OCI-LY1 (cell line): ENCODE measurements around the gene PCDHB3.

Experiments used
- H2AFZ ChIP-seq: fragments of 200-600 bp; sonication (generic), shearing (Covaris generic); 2 replicates; pipeline ENCODE4 v1.6.0; 2014; ENCODE audit warnings: antibody characterized with exemption, mild to moderate bottlenecking, low read length
- H3F3A ChIP-seq: fragments of 200-600 bp; sonication (generic), shearing (Covaris generic); 2 replicates; pipeline ENCODE4 v1.6.0; 2014; ENCODE audit warnings: mild to moderate bottlenecking, antibody characterized with exemption, low read length, moderate library complexity; ENCODE audit not compliant: insufficient read depth
- H3K27ac ChIP-seq: fragments of 200-600 bp; sonication (generic); 2 replicates; pipeline ENCODE4 v1.5.1; 2014; ENCODE audit warnings: low read length, mixed run types, mild to moderate bottlenecking, low read depth; ENCODE audit not compliant: poor library complexity, severe bottlenecking
- H3K27me3 ChIP-seq: fragments of 200-600 bp; sonication (generic); 2 replicates; pipeline ENCODE4 v1.6.0; 2014; ENCODE audit warnings: antibody characterized with exemption, mild to moderate bottlenecking, low read length, moderate library complexity; ENCODE audit not compliant: insufficient read depth
- H3K36me3 ChIP-seq: fragments of 200-600 bp; sonication (generic); 2 replicates; pipeline ENCODE4 v1.6.1; 2014; ENCODE audit warnings: mild to moderate bottlenecking, antibody characterized with exemption, low read length, moderate library complexity, mixed read lengths; ENCODE audit not compliant: insufficient read depth
- H3K4me1 ChIP-seq: fragments of 200-600 bp; sonication (generic); 2 replicates; pipeline ENCODE4 v1.5.1; 2014; ENCODE audit warnings: mild to moderate bottlenecking, low read length, moderate library complexity; ENCODE audit not compliant: insufficient read depth, severe bottlenecking
- H3K4me2 ChIP-seq: fragments of 200-600 bp; sonication (generic), shearing (Covaris generic); 2 replicates; pipeline ENCODE4 v1.6.1; 2014; ENCODE audit warnings: low read length
- H3K4me3 ChIP-seq: fragments of 200-600 bp; sonication (generic); 2 replicates; pipeline ENCODE4 v1.5.1; 2014; ENCODE audit warnings: low read length, low read depth, mild to moderate bottlenecking, mixed read lengths; ENCODE audit not compliant: poor library complexity, severe bottlenecking
- H3K79me2 ChIP-seq: fragments of 200-600 bp; shearing (Covaris generic); 2 replicates; pipeline ENCODE4 v1.6.1; 2016; ENCODE audit warnings: mixed run types, low read length, mixed read lengths; ENCODE audit not compliant: insufficient read depth
- H3K9ac ChIP-seq: fragments of 200-600 bp; sonication (generic), shearing (Covaris generic); 2 replicates; pipeline ENCODE4 v1.6.1; 2014; ENCODE audit warnings: mild to moderate bottlenecking, low read length, mixed read lengths
- H3K9me2 ChIP-seq: fragments of 200-600 bp; sonication (generic), shearing (Covaris generic); 2 replicates; pipeline ENCODE4 v1.6.1; 2014; ENCODE audit warnings: low read depth, mild to moderate bottlenecking, low read length, mixed read lengths
- H3K9me3 ChIP-seq: fragments of 200-600 bp; shearing (Covaris generic); 2 replicates; pipeline ENCODE4 v1.6.1; 2014; ENCODE audit warnings: low read length, mixed read lengths
- H4K20me1 ChIP-seq: fragments of 200-600 bp; sonication (generic), shearing (Covaris generic); 2 replicates; pipeline ENCODE4 v1.6.0; 2016; ENCODE audit warnings: mild to moderate bottlenecking, low read length; ENCODE audit not compliant: insufficient read depth
- EZH2 ChIP-seq: fragments of 200-600 bp; sonication (generic), shearing (Covaris generic); IDR thresholded peaks from 2 replicates; pipeline ENCODE4 v1.8.0; 2017; ENCODE audit warnings: borderline replicate concordance, mixed run types, mild to moderate bottlenecking, antibody characterized with exemption, low read length, moderate library complexity, mixed read lengths
- TF ChIP-seq, protein P1 (sequence below): fragments of 200-600 bp; sonication (generic), shearing (Covaris generic); IDR thresholded peaks from 2 replicates; pipeline ENCODE4 v1.5.1; 2017; ENCODE audit warnings: mild to moderate bottlenecking, antibody characterized with exemption, low read length, moderate library complexity, mixed read lengths

The PCDHB3 gene

DNA sequence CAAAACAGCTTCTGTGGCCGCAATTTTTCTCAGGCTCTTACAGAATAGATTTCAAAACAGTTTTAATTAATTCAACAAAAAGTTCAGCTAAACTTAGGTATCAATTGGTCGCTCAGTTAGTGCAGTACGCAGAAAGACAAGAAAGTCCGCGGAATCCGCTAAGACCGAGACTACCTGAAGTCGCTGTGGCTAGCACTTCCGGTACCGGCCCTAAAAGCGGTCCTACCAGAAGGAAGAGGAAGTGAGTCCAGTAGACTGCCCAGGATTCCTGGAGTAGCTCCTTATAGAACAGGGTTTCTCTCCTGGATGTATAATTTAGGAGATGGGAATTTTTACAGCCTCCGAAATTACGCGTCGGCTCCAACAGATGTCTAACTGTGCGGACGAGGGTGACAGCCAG, 22.4 kb upstream of the PCDHB3 start:
- Histone ChIP-seq H3F3A (no peaks in the 10 kb centered on the region), H3K4me3 (no peak overlapping the region), H3K79me2 (no peaks in the 10 kb centered on the region), H3K27ac (no peak overlapping the region), H2AFZ (no peak overlapping the region), H3K27me3 (no peaks in the 10 kb centered on the region), H3K4me1 (no peaks in the 10 kb centered on the region), H4K20me1 (no peaks in the 10 kb centered on the region), H3K9me2 (no peaks in the 10 kb centered on the region), H3K9me3 (no peaks in the 10 kb centered on the region), H3K4me2 (no peak overlapping the region), H3K9ac (no peak overlapping the region), H3K36me3 (no peaks in the 10 kb centered on the region)
- TF ChIP-seq EZH2 = no peak
- TF ChIP-seq, protein P1, sequence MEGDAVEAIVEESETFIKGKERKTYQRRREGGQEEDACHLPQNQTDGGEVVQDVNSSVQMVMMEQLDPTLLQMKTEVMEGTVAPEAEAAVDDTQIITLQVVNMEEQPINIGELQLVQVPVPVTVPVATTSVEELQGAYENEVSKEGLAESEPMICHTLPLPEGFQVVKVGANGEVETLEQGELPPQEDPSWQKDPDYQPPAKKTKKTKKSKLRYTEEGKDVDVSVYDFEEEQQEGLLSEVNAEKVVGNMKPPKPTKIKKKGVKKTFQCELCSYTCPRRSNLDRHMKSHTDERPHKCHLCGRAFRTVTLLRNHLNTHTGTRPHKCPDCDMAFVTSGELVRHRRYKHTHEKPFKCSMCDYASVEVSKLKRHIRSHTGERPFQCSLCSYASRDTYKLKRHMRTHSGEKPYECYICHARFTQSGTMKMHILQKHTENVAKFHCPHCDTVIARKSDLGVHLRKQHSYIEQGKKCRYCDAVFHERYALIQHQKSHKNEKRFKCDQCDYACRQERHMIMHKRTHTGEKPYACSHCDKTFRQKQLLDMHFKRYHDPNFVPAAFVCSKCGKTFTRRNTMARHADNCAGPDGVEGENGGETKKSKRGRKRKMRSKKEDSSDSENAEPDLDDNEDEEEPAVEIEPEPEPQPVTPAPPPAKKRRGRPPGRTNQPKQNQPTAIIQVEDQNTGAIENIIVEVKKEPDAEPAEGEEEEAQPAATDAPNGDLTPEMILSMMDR = no peak

DNA sequence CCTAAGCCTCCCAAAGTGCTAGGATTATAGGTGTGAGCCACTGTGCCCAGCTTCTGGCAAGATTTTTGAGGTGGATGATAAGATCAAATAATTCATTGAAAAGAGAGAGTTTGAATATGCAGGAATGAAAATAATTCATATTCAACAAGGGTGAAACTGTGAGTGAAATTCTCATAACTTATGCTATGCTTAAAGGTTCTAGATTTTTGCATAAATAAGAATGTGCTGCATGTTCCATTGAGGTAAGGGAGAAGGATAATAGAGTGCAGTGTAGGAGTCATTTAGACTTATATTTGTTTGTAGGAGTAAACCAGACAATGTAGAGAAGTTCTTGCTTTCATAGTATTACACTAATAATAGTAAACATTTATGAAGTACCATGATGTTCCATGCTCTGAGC, 18.0 kb upstream of the PCDHB3 start:
- Histone ChIP-seq H3K4me3 (no peak overlapping the region), H3K9ac (no peak overlapping the region), H3K79me2 (no peaks in the 10 kb centered on the region), H3F3A (no peaks in the 10 kb centered on the region), H3K36me3 (no peaks in the 10 kb centered on the region), H3K9me3 (no peaks in the 10 kb centered on the region), H3K9me2 (no peaks in the 10 kb centered on the region), H3K27me3 (no peaks in the 10 kb centered on the region), H2AFZ (no peak overlapping the region), H4K20me1 (no peaks in the 10 kb centered on the region), H3K4me1 (no peaks in the 10 kb centered on the region), H3K4me2 (no peak overlapping the region), H3K27ac (no peak overlapping the region)
- no peak for TF ChIP-seq EZH2
- TF ChIP-seq, protein P1 = no peak

DNA sequence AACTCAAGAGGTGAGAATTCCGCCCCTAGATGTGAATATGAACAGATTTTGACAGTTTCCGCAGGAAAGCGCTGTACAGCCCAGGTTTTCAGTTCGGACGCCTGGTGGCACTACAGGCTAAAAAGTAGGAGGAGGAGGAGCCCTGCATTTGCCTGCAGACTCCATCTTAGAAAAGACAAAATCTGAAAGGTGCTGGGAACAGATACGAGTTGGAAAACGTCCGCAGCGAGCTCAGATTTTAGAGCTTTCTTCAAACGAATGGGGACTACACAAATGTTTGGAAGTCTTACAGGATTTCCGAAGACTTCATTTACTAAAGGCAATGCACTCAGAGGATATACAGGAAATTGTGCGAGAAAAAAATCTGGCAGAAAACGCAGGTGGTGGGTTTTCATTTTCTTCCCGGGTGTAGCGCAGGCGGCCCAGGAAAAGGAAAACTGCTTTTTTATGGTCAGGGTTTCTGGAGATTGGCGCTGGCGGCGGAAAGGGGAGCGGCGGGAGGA, 15.7 kb upstream of the PCDHB3 start:
- Histone ChIP-seq H3K9ac (no peak overlapping the region), H3K9me3 (no peaks in the 10 kb centered on the region), H2AFZ (no peak overlapping the region), H3K4me2 (no peak overlapping the region), H3K27me3 (no peaks in the 10 kb centered on the region), H3K27ac (no peak overlapping the region), H3K4me1 (no peaks in the 10 kb centered on the region), H4K20me1 (no peaks in the 10 kb centered on the region), H3K4me3 (no peak overlapping the region), H3F3A (no peaks in the 10 kb centered on the region), H3K79me2 (no peaks in the 10 kb centered on the region), H3K36me3 (no peaks in the 10 kb centered on the region), H3K9me2 (no peaks in the 10 kb centered on the region)
- TF ChIP-seq, protein P1 = no peak
